KMS-11 (cell line): Measurements from ENCODE around the gene MLH3.

Source experiments
- H2AFZ ChIP-seq: fragments of 200-600 bp; sonication (generic); 2 replicates; pipeline ENCODE4 v1.6.1; 2016; ENCODE audit warnings: antibody characterized with exemption, mixed run types, low read depth
- H3K27ac ChIP-seq: fragments of 200-600 bp; sonication (generic); 2 replicates; pipeline ENCODE4 v1.6.1; 2016; ENCODE audit warnings: mild to moderate bottlenecking, mixed run types
- H3K27me3 ChIP-seq: fragments of 200-600 bp; sonication (generic); 2 replicates; pipeline ENCODE4 v1.6.1; 2017; ENCODE audit warnings: mild to moderate bottlenecking, low read depth, mixed run types, moderate library complexity; ENCODE audit not compliant: insufficient read depth
- H3K36me3 ChIP-seq: fragments of 200-600 bp; sonication (generic); 2 replicates; pipeline ENCODE4 v1.6.1; 2017; ENCODE audit warnings: mild to moderate bottlenecking, mixed run types; ENCODE audit not compliant: insufficient read depth
- H3K4me1 ChIP-seq: fragments of 200-600 bp; sonication (generic); 2 replicates; pipeline ENCODE4 v1.6.1; 2016; ENCODE audit warnings: mild to moderate bottlenecking, low read depth, mixed run types; ENCODE audit not compliant: poor library complexity, severe bottlenecking
- H3K4me2 ChIP-seq: fragments of 200-600 bp; sonication (generic); 2 replicates; pipeline ENCODE4 v1.7.0; 2016; ENCODE audit warnings: mild to moderate bottlenecking, mixed run types
- H3K4me3 ChIP-seq: fragments of 200-600 bp; sonication (generic); IDR thresholded peaks from 2 replicates; pipeline ENCODE4 v1.6.1; 2017; ENCODE audit warnings: low read depth, low read length, mixed read lengths; ENCODE audit not compliant: insufficient read depth
- H3K79me2 ChIP-seq: fragments of 200-600 bp; sonication (generic); 2 replicates; pipeline ENCODE4 v1.6.1; 2016; ENCODE audit warnings: low read depth, mixed run types; ENCODE audit not compliant: insufficient read depth
- H3K9ac ChIP-seq: fragments of 200-600 bp; sonication (generic); 2 replicates; pipeline ENCODE4 v1.6.1; 2016; ENCODE audit warnings: mild to moderate bottlenecking, mixed run types
- H4K20me1 ChIP-seq: fragments of 200-600 bp; sonication (generic); 2 replicates; pipeline ENCODE4 v1.6.1; 2016; ENCODE audit warnings: mild to moderate bottlenecking, mixed run types; ENCODE audit not compliant: insufficient read depth
- TF ChIP-seq, protein P1 (sequence below): fragments of 200-600 bp; sonication (generic); conservative IDR thresholded peaks from 2 replicates; pipeline ENCODE4 v1.6.1; 2017; ENCODE audit warnings: low read depth, mild to moderate bottlenecking, antibody characterized with exemption, low read length, moderate library complexity, mixed read lengths

MLH3 gene

DNA sequence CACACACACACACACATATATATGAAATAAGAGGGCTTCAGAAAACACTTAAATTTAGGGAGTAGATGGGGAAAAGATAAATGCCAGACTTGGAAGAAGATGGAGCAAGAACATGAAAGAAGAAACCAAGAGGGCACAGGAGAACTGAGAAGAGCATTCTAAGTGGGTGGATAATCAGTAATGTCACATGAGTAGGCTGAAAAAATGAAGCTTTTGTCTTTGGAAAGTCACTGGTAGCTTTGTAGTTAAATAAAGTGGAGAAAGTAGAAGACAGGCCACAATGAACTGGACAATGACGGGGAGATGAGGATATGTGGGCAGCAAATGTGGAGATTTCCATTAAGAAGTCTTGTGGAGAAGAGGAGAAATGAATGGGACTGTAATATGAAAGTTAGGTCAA is 15.9 kb upstream of the MLH3 start:
- Histone ChIP-seq H3K27ac (no peak overlapping the region), H3K4me2 (peak overlapping the region; percentile 79; the same call in 1 of the 2 replicates), H3K4me1 (peaks cover 9% of the 10 kb centered on the region), H3K27me3 (no peaks in the 10 kb centered on the region), H4K20me1 (no peaks in the 10 kb centered on the region), H2AFZ (no peak overlapping the region), H3K9ac (no peak overlapping the region), H3K4me3 (no peak overlapping the region), H3K79me2 (peaks cover 13% of the 10 kb centered on the region; the same call in 1 of the 2 replicates), H3K36me3 (no peaks in the 10 kb centered on the region)
- TF ChIP-seq, protein P1, sequence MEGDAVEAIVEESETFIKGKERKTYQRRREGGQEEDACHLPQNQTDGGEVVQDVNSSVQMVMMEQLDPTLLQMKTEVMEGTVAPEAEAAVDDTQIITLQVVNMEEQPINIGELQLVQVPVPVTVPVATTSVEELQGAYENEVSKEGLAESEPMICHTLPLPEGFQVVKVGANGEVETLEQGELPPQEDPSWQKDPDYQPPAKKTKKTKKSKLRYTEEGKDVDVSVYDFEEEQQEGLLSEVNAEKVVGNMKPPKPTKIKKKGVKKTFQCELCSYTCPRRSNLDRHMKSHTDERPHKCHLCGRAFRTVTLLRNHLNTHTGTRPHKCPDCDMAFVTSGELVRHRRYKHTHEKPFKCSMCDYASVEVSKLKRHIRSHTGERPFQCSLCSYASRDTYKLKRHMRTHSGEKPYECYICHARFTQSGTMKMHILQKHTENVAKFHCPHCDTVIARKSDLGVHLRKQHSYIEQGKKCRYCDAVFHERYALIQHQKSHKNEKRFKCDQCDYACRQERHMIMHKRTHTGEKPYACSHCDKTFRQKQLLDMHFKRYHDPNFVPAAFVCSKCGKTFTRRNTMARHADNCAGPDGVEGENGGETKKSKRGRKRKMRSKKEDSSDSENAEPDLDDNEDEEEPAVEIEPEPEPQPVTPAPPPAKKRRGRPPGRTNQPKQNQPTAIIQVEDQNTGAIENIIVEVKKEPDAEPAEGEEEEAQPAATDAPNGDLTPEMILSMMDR = no peak

DNA sequence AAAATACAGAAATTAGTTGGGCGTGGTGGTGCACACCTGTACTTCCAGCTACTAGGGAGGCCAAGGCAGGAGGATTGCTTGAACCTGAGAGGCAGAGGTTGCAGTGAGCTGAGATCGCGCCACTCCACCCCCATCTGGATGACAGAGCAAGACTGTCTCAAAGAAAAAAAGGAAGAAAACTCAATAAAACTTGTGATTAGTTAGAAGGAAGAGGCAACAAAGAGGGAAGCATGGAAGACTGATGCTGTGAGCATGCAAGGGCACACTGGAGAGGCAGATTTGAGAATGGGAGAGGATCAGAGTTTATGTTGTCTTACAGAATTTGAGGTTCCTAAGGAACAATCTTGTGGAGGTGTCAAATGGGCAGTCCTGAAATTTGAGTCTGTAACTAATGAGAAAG is 15.4 kb upstream of the MLH3 start:
- Histone ChIP-seq H3K27me3 (no peaks in the 10 kb centered on the region), H3K9ac (no peak overlapping the region), H3K79me2 (peaks cover 13% of the 10 kb centered on the region; the same call in 1 of the 2 replicates), H3K4me3 (no peak overlapping the region), H3K4me1 (peaks cover 9% of the 10 kb centered on the region), H4K20me1 (no peaks in the 10 kb centered on the region), H2AFZ (no peak overlapping the region), H3K4me2 (no peak overlapping the region), H3K27ac (no peak overlapping the region), H3K36me3 (no peaks in the 10 kb centered on the region)
- TF ChIP-seq, protein P1 = no peak

DNA sequence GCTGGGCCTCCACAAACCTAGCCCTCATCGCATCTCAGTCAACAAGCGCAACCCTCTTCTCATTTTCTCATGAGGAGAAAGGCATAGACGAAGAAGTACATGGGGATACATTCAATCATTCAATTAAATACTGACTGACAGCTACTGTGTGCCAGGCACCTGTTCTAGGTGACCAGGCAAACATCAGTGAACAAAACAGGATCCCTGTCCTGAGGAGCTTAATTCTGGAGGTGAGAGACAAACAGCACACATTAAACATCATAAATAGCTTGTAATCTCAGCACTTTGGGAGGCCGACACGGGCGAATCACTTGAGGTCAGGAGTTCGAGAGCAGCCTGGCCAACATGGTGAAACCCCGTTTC is 12.9 kb upstream of the MLH3 start:
- Histone ChIP-seq H3K27me3 (no peaks in the 10 kb centered on the region), H4K20me1 (no peaks in the 10 kb centered on the region), H3K36me3 (no peaks in the 10 kb centered on the region), H2AFZ (peak overlapping the region; percentile 58), H3K9ac (peak overlapping the region; percentile 39; the same call in 1 of the 2 replicates), H3K4me3 (no peak overlapping the region), H3K79me2 (peaks cover 13% of the 10 kb centered on the region; the same call in 1 of the 2 replicates), H3K27ac (no peak overlapping the region), H3K4me2 (peak overlapping the region; percentile 63; the same call in 1 of the 2 replicates), H3K4me1 (peaks cover 9% of the 10 kb centered on the region)
- TF ChIP-seq, protein P1 = no peak

DNA sequence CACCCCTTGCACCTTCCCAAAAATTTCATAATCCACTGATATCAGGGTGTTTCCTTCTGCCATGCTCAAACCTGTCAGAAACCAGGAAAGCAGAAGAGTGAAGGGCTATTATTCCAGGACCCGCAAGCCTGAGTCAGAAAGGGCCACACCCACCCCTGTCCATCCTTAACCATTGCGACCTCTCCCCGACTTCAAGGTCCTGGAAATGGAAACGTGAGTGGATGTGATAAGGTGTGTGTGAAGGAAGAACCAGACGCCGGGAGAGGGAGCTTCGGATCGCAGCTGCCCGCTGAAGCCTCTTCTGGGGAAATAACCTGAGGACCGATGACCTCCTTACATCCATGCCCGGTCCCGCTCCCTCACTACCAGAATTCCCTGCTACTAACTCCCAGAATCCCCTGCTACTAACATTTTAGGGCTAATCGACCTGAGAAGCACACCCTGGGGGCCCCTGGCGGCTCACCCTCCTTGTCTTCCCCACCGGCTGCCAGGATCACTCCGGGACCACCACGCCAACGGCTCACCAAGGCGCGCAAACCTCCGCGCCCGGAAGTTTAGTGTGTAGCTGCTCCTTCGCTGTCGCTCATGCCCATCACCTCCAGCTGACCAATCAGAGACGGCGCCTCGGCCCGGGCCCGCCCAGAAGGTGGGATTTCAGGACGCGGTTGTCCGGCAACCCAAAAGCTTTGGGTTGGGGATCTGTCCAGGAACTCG is 12.4 kb upstream of the MLH3 start, which contains the start of gene ACYP1:
ACYP1 (minus strand) TSS at position 534 of the 714 bp plus-strand sequence; CDS start at position 63, 471 bp downstream.
- Histone ChIP-seq H3K27ac (no peak within 1 kb of the TSS), H3K4me2 (peak within 1 kb of the TSS; percentile 63), H2AFZ (peak within 1 kb of the TSS; percentile 58), H3K36me3 (no peaks in the 10 kb centered on the region), H4K20me1 (no peaks in the 10 kb centered on the region), H3K27me3 (no peaks in the 10 kb centered on the region), H3K4me3 (no peak within 1 kb of the TSS), H3K79me2 (peaks cover 13% of the 10 kb centered on the region; the same call in 1 of the 2 replicates), H3K4me1 (peaks cover 9% of the 10 kb centered on the region), H3K9ac (peak within 1 kb of the TSS; percentile 39; the same call in 1 of the 2 replicates)
- TF ChIP-seq, protein P1 = no peak
